ENCODE data around the gene NUAK1. TPM values are rescaled to one million over a fixed set of nuclear protein-coding genes. Genes with fewer than 3 reads are reported as not detected.

The NUAK1 gene
- total RNA-seq, 1 donor from 2014 or later: 16.6 TPM

- H3K27me3 Mint-ChIP-seq (ENCODE audit: unreplicated experiment): no peaks in the 10 kb centered on the region
- no peak overlapping the region for H3K27ac Mint-ChIP-seq (ENCODE audit: unreplicated experiment)
- no peak for DNase-seq (ENCODE audit: low spot score)
- peaks cover 4% of the 10 kb centered on the region for H3K4me1 Mint-ChIP-seq (ENCODE audit: unreplicated experiment)
- no peak overlapping the region for H3K4me3 Mint-ChIP-seq (ENCODE audit: unreplicated experiment)
- no peaks in the 10 kb centered on the region for H3K9me3 Mint-ChIP-seq (ENCODE audit: unreplicated experiment)
- TF ChIP-seq, protein P1, sequence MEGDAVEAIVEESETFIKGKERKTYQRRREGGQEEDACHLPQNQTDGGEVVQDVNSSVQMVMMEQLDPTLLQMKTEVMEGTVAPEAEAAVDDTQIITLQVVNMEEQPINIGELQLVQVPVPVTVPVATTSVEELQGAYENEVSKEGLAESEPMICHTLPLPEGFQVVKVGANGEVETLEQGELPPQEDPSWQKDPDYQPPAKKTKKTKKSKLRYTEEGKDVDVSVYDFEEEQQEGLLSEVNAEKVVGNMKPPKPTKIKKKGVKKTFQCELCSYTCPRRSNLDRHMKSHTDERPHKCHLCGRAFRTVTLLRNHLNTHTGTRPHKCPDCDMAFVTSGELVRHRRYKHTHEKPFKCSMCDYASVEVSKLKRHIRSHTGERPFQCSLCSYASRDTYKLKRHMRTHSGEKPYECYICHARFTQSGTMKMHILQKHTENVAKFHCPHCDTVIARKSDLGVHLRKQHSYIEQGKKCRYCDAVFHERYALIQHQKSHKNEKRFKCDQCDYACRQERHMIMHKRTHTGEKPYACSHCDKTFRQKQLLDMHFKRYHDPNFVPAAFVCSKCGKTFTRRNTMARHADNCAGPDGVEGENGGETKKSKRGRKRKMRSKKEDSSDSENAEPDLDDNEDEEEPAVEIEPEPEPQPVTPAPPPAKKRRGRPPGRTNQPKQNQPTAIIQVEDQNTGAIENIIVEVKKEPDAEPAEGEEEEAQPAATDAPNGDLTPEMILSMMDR (IDR thresholded peaks at IDR 0.05; ENCODE audit: unreplicated experiment): no peak
- H3K36me3 Mint-ChIP-seq (ENCODE audit: low read depth, unreplicated experiment): peaks cover 34% of the 10 kb centered on the region
Observed at GRCh38 chr12:106072751-106073150, 66.0 kb downstream of the NUAK1 start.

DNA sequence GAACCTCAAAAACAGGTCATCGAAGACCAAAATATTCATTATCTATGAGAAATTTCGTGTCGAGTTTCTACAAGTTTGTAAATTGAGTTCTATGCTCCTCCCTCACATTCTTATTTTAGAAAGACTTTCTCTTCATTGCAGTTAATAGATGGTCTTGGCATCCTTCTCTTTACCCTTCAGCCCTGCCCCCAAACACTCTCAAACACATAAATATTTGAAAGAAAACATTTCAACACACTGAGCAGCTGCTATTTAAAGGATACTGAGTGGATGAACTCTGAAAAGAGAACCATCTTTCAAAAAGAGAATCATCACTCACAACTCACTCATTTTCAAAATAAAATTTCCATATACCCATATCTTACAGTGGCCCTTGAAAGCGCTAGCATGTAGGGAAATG lies 67.1 kb downstream of the NUAK1 start:
- Mint-ChIP-seq H3K27ac (ENCODE audit: unreplicated experiment) (no peak overlapping the region), H3K4me1 (ENCODE audit: unreplicated experiment) (peaks cover 11% of the 10 kb centered on the region), H3K36me3 (ENCODE audit: low read depth, unreplicated experiment) (peaks cover 41% of the 10 kb centered on the region), H3K27me3 (ENCODE audit: unreplicated experiment) (peaks cover 2% of the 10 kb centered on the region), H3K9me3 (ENCODE audit: unreplicated experiment) (no peaks in the 10 kb centered on the region), H3K4me3 (ENCODE audit: unreplicated experiment) (no peak overlapping the region)
- no peak for DNase-seq (ENCODE audit: low spot score)
- TF ChIP-seq, protein P1 (IDR thresholded peaks at IDR 0.05; ENCODE audit: unreplicated experiment): no peak

GRCh38 chr12:106070611-106071010 lies 68.1 kb downstream of the NUAK1 start:
- Mint-ChIP-seq H3K9me3 (ENCODE audit: unreplicated experiment) (no peaks in the 10 kb centered on the region), H3K27me3 (ENCODE audit: unreplicated experiment) (peaks cover 2% of the 10 kb centered on the region), H3K4me3 (ENCODE audit: unreplicated experiment) (no peak overlapping the region), H3K27ac (ENCODE audit: unreplicated experiment) (no peak overlapping the region), H3K36me3 (ENCODE audit: low read depth, unreplicated experiment) (peaks cover 46% of the 10 kb centered on the region), H3K4me1 (ENCODE audit: unreplicated experiment) (peaks cover 22% of the 10 kb centered on the region)
- TF ChIP-seq, protein P1 (IDR thresholded peaks at IDR 0.05; ENCODE audit: unreplicated experiment): no peak
- no peak for DNase-seq (ENCODE audit: low spot score)

DNA sequence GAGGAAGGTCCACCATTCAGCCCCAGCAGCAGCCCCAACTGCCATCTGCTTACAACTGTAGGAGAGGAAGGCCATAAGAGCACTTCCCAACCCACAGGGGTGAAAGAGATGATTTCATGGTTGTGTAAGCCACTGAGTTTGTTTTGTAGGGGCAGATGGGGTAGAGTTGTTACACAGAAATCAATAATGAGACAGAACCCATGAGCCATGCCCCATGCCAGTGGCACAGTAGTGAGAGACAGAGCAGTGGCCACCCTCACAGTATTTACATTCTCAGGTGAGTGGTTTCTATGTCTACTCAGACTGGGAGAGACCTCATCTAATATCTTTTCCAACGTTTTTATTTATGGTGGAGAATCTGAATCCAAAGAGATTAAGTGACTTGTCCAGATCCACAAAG lies 68.6 kb downstream of the NUAK1 start:
- no peak for DNase-seq (ENCODE audit: low spot score)
- TF ChIP-seq, protein P1 (IDR thresholded peaks at IDR 0.05; ENCODE audit: unreplicated experiment): no peak
- H3K27ac Mint-ChIP-seq (ENCODE audit: unreplicated experiment): no peak overlapping the region
- no peaks in the 10 kb centered on the region for H3K9me3 Mint-ChIP-seq (ENCODE audit: unreplicated experiment)
- H3K27me3 Mint-ChIP-seq (ENCODE audit: unreplicated experiment): peaks cover 3% of the 10 kb centered on the region
- H3K4me1 Mint-ChIP-seq (ENCODE audit: unreplicated experiment): peaks cover 27% of the 10 kb centered on the region
- no peak overlapping the region for H3K4me3 Mint-ChIP-seq (ENCODE audit: unreplicated experiment)
- H3K36me3 Mint-ChIP-seq (ENCODE audit: low read depth, unreplicated experiment): peaks cover 50% of the 10 kb centered on the region

- Mint-ChIP-seq H3K36me3 (ENCODE audit: low read depth, unreplicated experiment) (peaks cover 53% of the 10 kb centered on the region), H3K9me3 (ENCODE audit: unreplicated experiment) (no peaks in the 10 kb centered on the region), H3K27ac (ENCODE audit: unreplicated experiment) (no peak overlapping the region), H3K27me3 (ENCODE audit: unreplicated experiment) (peaks cover 7% of the 10 kb centered on the region), H3K4me1 (ENCODE audit: unreplicated experiment) (peaks cover 40% of the 10 kb centered on the region), H3K4me3 (ENCODE audit: unreplicated experiment) (no peak overlapping the region)
- TF ChIP-seq, protein P1 (IDR thresholded peaks at IDR 0.05; ENCODE audit: unreplicated experiment): no peak
- no peak for DNase-seq (ENCODE audit: low spot score)
Observed at GRCh38 chr12:106068296-106068695, 70.5 kb downstream of the NUAK1 start.
